Neuronal stem cell (in vitro differentiated cells): ENCODE data around the gene TMC1.

Experiments used
- DNase-seq: peaks from one replicate; pipeline ENCODE4 v3.0.0-alpha.2; 2013; ENCODE audit warnings: low spot score
- H2AFZ ChIP-seq: one replicate; pipeline ENCODE4 v1.6.1; 2013; ENCODE audit warnings: mild to moderate bottlenecking, low read length, inconsistent platforms
- H2AK5ac ChIP-seq: 2 replicates; pipeline ENCODE4 v1.6.1; 2013; ENCODE audit warnings: low read depth, mild to moderate bottlenecking, inconsistent platforms, low read length, moderate library complexity, mixed read lengths
- H2BK120ac ChIP-seq: 2 replicates; pipeline ENCODE4 v1.6.1; 2013; ENCODE audit warnings: low read depth, mild to moderate bottlenecking, inconsistent platforms, low read length, moderate library complexity, mixed read lengths
- H2BK12ac ChIP-seq: one replicate; pipeline ENCODE4 v1.6.1; 2013; ENCODE audit warnings: low read length, inconsistent platforms
- H2BK15ac ChIP-seq: 2 replicates; pipeline ENCODE4 v1.6.1; 2013; ENCODE audit warnings: mild to moderate bottlenecking, low read length, inconsistent platforms, mixed read lengths
- H2BK5ac ChIP-seq: one replicate; pipeline ENCODE4 v1.6.1; 2013; ENCODE audit warnings: inconsistent platforms, mild to moderate bottlenecking, low read length, moderate library complexity
- H3K14ac ChIP-seq: one replicate; pipeline ENCODE4 v1.6.1; 2013; ENCODE audit warnings: low read length, inconsistent platforms
- H3K18ac ChIP-seq: 2 replicates; pipeline ENCODE4 v1.6.1; 2013; ENCODE audit warnings: low read length, inconsistent platforms
- H3K23ac ChIP-seq: 2 replicates; pipeline ENCODE4 v1.6.1; 2013; ENCODE audit warnings: low read depth, mild to moderate bottlenecking, mixed read lengths, low read length, inconsistent platforms; ENCODE audit not compliant: poor library complexity
- H3K27ac ChIP-seq: replicated peaks from 3 replicates; pipeline ENCODE4 v1.5.1; 2013; ENCODE audit warnings: low read length, inconsistent platforms
- H3K27me3 ChIP-seq, 3 experiments: 2 replicates each; pipeline ENCODE4 v1.6.1; 2013; ENCODE audit warnings: low read length in 3 of 3, mild to moderate bottlenecking in 2 of 3, inconsistent platforms in 1 of 3, low read depth in 1 of 3, mixed read lengths in 1 of 3, moderate library complexity in 1 of 3; ENCODE audit not compliant: control insufficient read depth in 3 of 3, insufficient read depth in 3 of 3
- H3K36me3 ChIP-seq, 2 donors: replicated peaks in 1 of 2; 2 replicates each; pipeline ENCODE4 v1.6.1; 2013; ENCODE audit warnings: low read length in 2 of 2; ENCODE audit not compliant: control insufficient read depth in 2 of 2, insufficient read depth in 2 of 2
- H3K4ac ChIP-seq: 2 replicates; pipeline ENCODE4 v1.6.1; 2013; ENCODE audit warnings: inconsistent platforms, mild to moderate bottlenecking, low read length, moderate library complexity
- H3K4me1 ChIP-seq, 2 donors: 1 replicate in 1 of 2; 2 replicates in 1 of 2; pipeline ENCODE4 v1.6.1; 2013; ENCODE audit warnings: low read length in 2 of 2, low read depth in 1 of 2; ENCODE audit not compliant: control insufficient read depth in 2 of 2, insufficient read depth in 1 of 2
- H3K4me2 ChIP-seq: one replicate; pipeline ENCODE4 v1.6.1; 2013; ENCODE audit warnings: mild to moderate bottlenecking, low read length, inconsistent platforms; ENCODE audit not compliant: insufficient read depth, poor library complexity, severe bottlenecking
- H3K4me3 ChIP-seq, 2 donors: 2 replicates each; pipeline ENCODE4 v1.5.1; 2013; ENCODE audit warnings: low read length in 2 of 2, mild to moderate bottlenecking in 2 of 2, inconsistent platforms in 1 of 2, moderate library complexity in 1 of 2
- H3K79me1 ChIP-seq: one replicate; pipeline ENCODE4 v1.6.1; 2013; ENCODE audit warnings: low read depth, mild to moderate bottlenecking, inconsistent platforms, low read length, moderate library complexity
- H3K9ac ChIP-seq: one replicate; pipeline ENCODE4 v1.6.1; 2013; ENCODE audit warnings: mild to moderate bottlenecking, low read depth, low read length, inconsistent platforms; ENCODE audit not compliant: poor library complexity
- H3K9me3 ChIP-seq, 2 donors: replicated peaks in 1 of 2; 2 replicates each; pipeline versions ENCODE3 to v1.6.1; 2013; ENCODE audit warnings: low read length in 2 of 2, mild to moderate bottlenecking in 2 of 2, inconsistent platforms in 1 of 2, low read depth in 1 of 2, mixed read lengths in 1 of 2, moderate library complexity in 1 of 2; ENCODE audit not compliant: control insufficient read depth in 2 of 2, insufficient read depth in 1 of 2
- H4K8ac ChIP-seq: one replicate; pipeline ENCODE4 v1.6.1; 2013; ENCODE audit warnings: low read depth, mild to moderate bottlenecking, inconsistent platforms, low read length, moderate library complexity
- H4K91ac ChIP-seq: one replicate; pipeline ENCODE4 v1.6.1; 2013; ENCODE audit warnings: low read length, low read depth, mild to moderate bottlenecking, inconsistent platforms; ENCODE audit not compliant: poor library complexity
- WGBS, 2 donors: extraction: QIAGEN DNeasy Blood & Tissue Kit; methylation state at CpG; one replicate each; pipeline ENCODE4 v1.1.7; 2013; ENCODE audit warnings: missing lambda C conversion rate in 2 of 2, mixed read lengths in 1 of 2; ENCODE audit not compliant: insufficient read length in 2 of 2, insufficient replicate concordance in 1 of 2; ENCODE audit errors: extremely low coverage in 2 of 2; 5-methylcytosine and 5-hydroxymethylcytosine counted together

The TMC1 gene

DNA sequence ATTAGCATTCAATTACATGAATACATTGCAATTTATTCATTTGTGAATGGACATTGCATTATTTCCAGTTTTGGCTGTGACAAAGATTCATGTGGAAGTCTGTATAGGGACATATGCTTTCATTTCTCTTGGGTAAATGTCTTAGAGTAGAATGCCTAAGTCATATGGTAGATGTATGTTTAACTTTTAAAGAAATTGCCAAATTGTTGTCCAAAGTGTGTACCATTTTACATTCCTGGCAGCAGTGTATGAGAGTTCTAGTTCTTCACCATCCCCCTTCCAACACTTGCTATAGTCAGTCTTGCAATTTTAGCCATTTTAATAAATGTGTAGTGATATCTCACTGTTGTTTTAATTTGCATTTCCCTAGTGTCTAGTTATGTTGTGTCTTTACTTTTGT is 122.2 kb downstream of the TMC1 start:
- no peak overlapping the region for H3K9ac ChIP-seq
- no peak overlapping the region for H2BK12ac ChIP-seq
- H3K36me3 ChIP-seq = no peaks in the 10 kb centered on the region
- H2BK120ac ChIP-seq = no peak overlapping the region
- no peak overlapping the region for H4K91ac ChIP-seq
- no peaks in the 10 kb centered on the region for H3K9me3 ChIP-seq
- no peak overlapping the region for H3K4ac ChIP-seq
- no peak overlapping the region for H3K23ac ChIP-seq
- no peak overlapping the region for H4K8ac ChIP-seq
- H2BK15ac ChIP-seq = no peak overlapping the region
- H3K27ac ChIP-seq = no peak overlapping the region
- H2BK5ac ChIP-seq = no peak overlapping the region
- H3K79me1 ChIP-seq = no peaks in the 10 kb centered on the region
- H3K27me3 ChIP-seq = no peaks in the 10 kb centered on the region
- DNase-seq = no peak
- peaks cover 0 to 9% of the 10 kb centered on the region in 2 donors for H3K4me1 ChIP-seq
- no peak overlapping the region for H3K4me3 ChIP-seq
- no peak overlapping the region for H3K14ac ChIP-seq
- H3K18ac ChIP-seq = no peak overlapping the region
- H2AFZ ChIP-seq = no peak overlapping the region
- no peak overlapping the region for H3K4me2 ChIP-seq
- no peak overlapping the region for H2AK5ac ChIP-seq

DNA sequence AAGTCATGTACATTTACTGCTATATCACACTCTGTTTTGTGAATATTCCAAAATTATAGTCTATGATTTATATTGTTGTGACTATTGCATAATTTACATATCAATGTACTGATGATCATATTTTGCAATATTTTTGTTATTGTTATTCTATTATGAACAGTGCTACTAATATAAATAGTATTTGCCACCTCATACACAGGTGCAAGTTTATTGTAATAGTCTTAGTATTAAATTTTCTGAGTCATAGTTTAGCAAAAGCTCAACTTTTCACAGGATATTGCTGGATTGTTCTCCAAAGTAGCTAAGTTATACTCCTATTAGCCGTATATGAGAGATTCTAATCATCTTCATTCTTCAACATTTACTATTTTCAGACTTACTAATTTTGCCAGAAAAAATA is 124.7 kb downstream of the TMC1 start:
- Histone ChIP-seq H3K9ac (no peak overlapping the region), H3K27me3 (no peaks in the 10 kb centered on the region), H2AK5ac (no peak overlapping the region), H2BK12ac (no peak overlapping the region), H3K4ac (no peak overlapping the region), H3K4me2 (no peak overlapping the region), H3K27ac (no peak overlapping the region), H3K9me3 (no peaks in the 10 kb centered on the region), H2AFZ (no peak overlapping the region), H3K18ac (no peak overlapping the region), H3K4me3 (no peak overlapping the region), H2BK5ac (no peak overlapping the region), H3K23ac (no peak overlapping the region), H2BK15ac (no peak overlapping the region), H3K4me1 (peaks cover 3 to 15% of the 10 kb centered on the region in 2 donors), H4K91ac (no peak overlapping the region), H2BK120ac (no peak overlapping the region), H3K79me1 (no peaks in the 10 kb centered on the region), H3K36me3 (no peaks in the 10 kb centered on the region), H4K8ac (no peak overlapping the region), H3K14ac (no peak overlapping the region)
- no CpG with 5 or more reads among the region's 1 CpG for WGBS, 2 donors
- DNase-seq = no peak

DNA sequence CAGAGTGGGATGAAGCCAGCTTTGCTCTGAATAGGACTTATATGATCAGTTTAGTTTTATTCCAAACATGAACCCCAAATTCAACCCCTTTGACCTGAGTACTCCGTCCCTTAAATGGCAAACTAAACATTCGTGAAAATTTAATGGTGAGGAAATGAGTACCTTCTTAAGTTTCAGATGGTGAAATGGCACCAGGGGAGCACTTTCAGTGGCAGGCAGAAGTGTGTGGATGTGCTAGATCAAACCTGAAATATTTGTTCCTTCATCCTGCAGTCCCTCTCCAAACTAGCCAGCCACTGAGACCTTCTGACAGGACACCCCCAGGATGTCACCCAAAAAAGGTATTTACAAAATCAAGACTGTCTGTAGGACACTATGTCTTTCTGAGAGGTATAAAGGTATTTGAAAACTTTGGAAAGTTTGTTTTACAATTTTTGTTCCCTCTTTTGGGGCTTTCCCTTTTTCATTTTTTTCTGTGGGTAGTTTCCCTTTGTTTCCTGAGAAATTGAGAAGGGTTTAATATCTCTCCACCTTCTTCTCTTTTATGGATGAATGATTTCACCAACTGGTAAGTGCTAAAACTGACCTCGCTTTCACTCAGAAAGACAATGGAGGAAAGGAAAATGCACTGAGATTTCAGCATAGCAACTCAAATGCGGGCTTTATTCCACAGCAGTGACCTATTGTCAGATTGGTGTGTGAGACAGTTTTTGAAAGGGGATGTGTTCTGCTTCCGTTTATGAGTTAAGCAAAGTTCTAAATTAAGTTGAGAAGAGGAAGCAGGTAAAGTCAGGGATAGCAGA is 127.1 kb downstream of the TMC1 start:
- no peak overlapping the region for H4K8ac ChIP-seq
- H3K4me1 ChIP-seq = peaks cover 3 to 15% of the 10 kb centered on the region in 2 donors
- no peak overlapping the region for H3K18ac ChIP-seq
- no CpG with 5 or more reads among the region's 5 CpGs for WGBS, 2 donors
- no peaks in the 10 kb centered on the region for H3K9me3 ChIP-seq
- DNase-seq = no peak
- no peaks in the 10 kb centered on the region for H3K27me3 ChIP-seq
- H3K27ac ChIP-seq = no peak overlapping the region
- no peak overlapping the region for H2BK12ac ChIP-seq
- H3K23ac ChIP-seq = no peak overlapping the region
- H3K4ac ChIP-seq = no peak overlapping the region
- H2AK5ac ChIP-seq = no peak overlapping the region
- H3K36me3 ChIP-seq = no peaks in the 10 kb centered on the region
- H2AFZ ChIP-seq = peak overlapping the region; percentile 77
- no peak overlapping the region for H2BK120ac ChIP-seq
- no peak overlapping the region for H3K14ac ChIP-seq
- H3K4me2 ChIP-seq = no peak overlapping the region
- no peaks in the 10 kb centered on the region for H3K79me1 ChIP-seq
- no peak overlapping the region for H4K91ac ChIP-seq
- H2BK15ac ChIP-seq = no peak overlapping the region
- H3K4me3 ChIP-seq = no peak overlapping the region
- no peak overlapping the region for H3K9ac ChIP-seq
- H2BK5ac ChIP-seq = no peak overlapping the region

DNA sequence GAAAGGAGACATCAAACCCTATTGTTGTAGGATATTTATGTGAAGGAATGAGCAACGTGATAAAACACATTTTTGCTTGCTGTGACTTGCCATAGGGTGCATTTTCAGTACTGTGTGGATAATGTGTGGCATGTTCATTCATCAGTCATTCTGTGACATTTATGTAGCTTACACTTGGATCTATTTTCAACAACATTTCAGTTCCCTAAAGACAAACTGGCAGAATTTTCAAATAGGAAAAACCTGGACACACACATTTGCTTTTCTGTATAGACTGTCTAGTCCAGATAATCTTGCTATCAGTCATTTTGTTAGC is 127.7 kb downstream of the TMC1 start:
- Histone ChIP-seq H4K91ac (no peak overlapping the region), H3K9me3 (no peaks in the 10 kb centered on the region), H3K27me3 (no peaks in the 10 kb centered on the region), H2BK15ac (no peak overlapping the region), H3K23ac (no peak overlapping the region), H2AFZ (peak overlapping the region; percentile 77), H2BK5ac (no peak overlapping the region), H3K4me1 (peaks cover 3 to 15% of the 10 kb centered on the region in 2 donors), H2BK120ac (no peak overlapping the region), H2BK12ac (no peak overlapping the region), H4K8ac (no peak overlapping the region), H3K9ac (no peak overlapping the region), H3K36me3 (no peaks in the 10 kb centered on the region), H3K4me2 (no peak overlapping the region), H2AK5ac (no peak overlapping the region), H3K27ac (no peak overlapping the region), H3K4ac (no peak overlapping the region), H3K79me1 (no peaks in the 10 kb centered on the region), H3K18ac (no peak overlapping the region), H3K4me3 (no peak overlapping the region), H3K14ac (no peak overlapping the region)
- WGBS, 2 donors = no CpG with 5 or more reads among the region's 1 CpG
- DNase-seq = no peak
